ENCODE results near the gene NGLY1.
A peak's percentile ranks its signal among the peaks of the same experiment; 100 is the strongest.

The NGLY1 gene

GRCh38 chr3:25707268-25707926 lies 75.8 kb downstream of the NGLY1 start:
- no peak for DNase-seq
- ATAC-seq, result no peak

GRCh38 chr3:25706213-25706612 lies 77.0 kb downstream of the NGLY1 start:
- ATAC-seq (no peak), DNase-seq (no peak)

GRCh38 chr3:25697553-25697952 lies 85.7 kb downstream of the NGLY1 start:
- ATAC-seq (no peak), DNase-seq (no peak)

- DNase-seq, result no peak
- no peak for ATAC-seq
These were observed 87.4 kb downstream of the NGLY1 start for GRCh38 chr3:25695731-25696420.

GRCh38 chr3:25693238-25693637 lies 90.0 kb downstream of the NGLY1 start:
- DNase-seq (no peak), ATAC-seq (no peak)

- ATAC-seq, result no peak
- no peak for DNase-seq
These were observed 90.9 kb downstream of the NGLY1 start for GRCh38 chr3:25692341-25692740.

GRCh38 chr3:25690768-25691533 lies 92.3 kb downstream of the NGLY1 start:
- DNase-seq (no peak), ATAC-seq (no peak)

GRCh38 chr3:25689226-25689625 lies 94.0 kb downstream of the NGLY1 start:
- DNase-seq (no peak), ATAC-seq (no peak)

- ATAC-seq (no peak), DNase-seq (no peak)
These were observed 95.5 kb downstream of the NGLY1 start for GRCh38 chr3:25687742-25688141.

- ATAC-seq (no peak), DNase-seq (no peak)
These were observed 96.5 kb downstream of the NGLY1 start for GRCh38 chr3:25686766-25687165.

GRCh38 chr3:25683882-25684281 lies 99.4 kb downstream of the NGLY1 start:
- ATAC-seq (no peak), DNase-seq (no peak)

- DNase-seq, result no peak
- no peak for ATAC-seq
These were observed 99.8 kb downstream of the NGLY1 start for GRCh38 chr3:25683410-25683809.

GRCh38 chr3:25679642-25680302 lies 103.5 kb downstream of the NGLY1 start:
- ATAC-seq (no peak), DNase-seq (no peak)

- ATAC-seq, result no peak
These were observed 104.1 kb downstream of the NGLY1 start for GRCh38 chr3:25679166-25679565.

GRCh38 chr3:25678581-25678980 lies 104.7 kb downstream of the NGLY1 start:
- ATAC-seq (no peak), DNase-seq (no peak)

More at GRCh38 chr3:25679166-25679565, 104.1 kb downstream of the NGLY1 start:
- DNase-seq, result no peak

GRCh38 chr3:25677121-25677520 lies 106.1 kb downstream of the NGLY1 start:
- DNase-seq (no peak), ATAC-seq (no peak)

- ATAC-seq, result peak; percentile 19
- DNase-seq, result no peak
These were observed 108.6 kb downstream of the NGLY1 start for GRCh38 chr3:25674670-25675069.

GRCh38 chr3:25673738-25674298 lies 109.4 kb downstream of the NGLY1 start:
- no peak for ATAC-seq
- no peak for DNase-seq
